SK-N-SH treated with all-trans-retinoic acid at 6 μM for 48 hours (cell line): Measurements from ENCODE around the gene TTC21B.

ENCODE experiments used
- ARNTL ChIP-seq: fragments of 450-650 bp; formaldehyde crosslinking; IDR thresholded peaks from 2 replicates; pipeline ENCODE4 v1.5.0; 2020; ENCODE audit warnings: low read depth, mild to moderate bottlenecking, moderate library complexity, borderline replicate concordance
- CREB5 ChIP-seq: fragments of 250-450 bp; sonication (Bioruptor Pico); IDR thresholded peaks from 2 replicates; pipeline ENCODE4 v1.5.1; 2020; ENCODE audit warnings: low read depth, mild to moderate bottlenecking, moderate library complexity
- RARB ChIP-seq: fragments of 250-450 bp; sonication (Bioruptor Pico); IDR thresholded peaks from 2 replicates; pipeline ENCODE4 v1.8.0; 2021; ENCODE audit warnings: mild to moderate bottlenecking, moderate library complexity
- ZNF70 ChIP-seq: fragments of 450-650 bp; formaldehyde crosslinking; IDR thresholded peaks from 2 replicates; pipeline ENCODE4 v1.5.0; 2020; ENCODE audit warnings: mild to moderate bottlenecking, moderate library complexity

GRCh38 chr2:165905854-165906253, 47.7 kb downstream of the TTC21B start:
- no peak for TF ChIP-seq ZNF70 (CRISPR knock-in tag)
- TF ChIP-seq CREB5 (CRISPR knock-in tag): no peak
- TF ChIP-seq RARB (CRISPR knock-in tag): no peak
- no peak for TF ChIP-seq ARNTL (CRISPR knock-in tag)
